NK-92 treated with Interleukin-12 subunit alpha and Interleukin-12 subunit beta, amount 100 ng/mL, for 24 hours (cell line): Measurements from ENCODE around the gene MGMT.

Experiments used
- DNase-seq: peaks from one replicate; lab custom pipeline; 2025; lab: John Stamatoyannopoulos, UW

MGMT gene

DNA sequence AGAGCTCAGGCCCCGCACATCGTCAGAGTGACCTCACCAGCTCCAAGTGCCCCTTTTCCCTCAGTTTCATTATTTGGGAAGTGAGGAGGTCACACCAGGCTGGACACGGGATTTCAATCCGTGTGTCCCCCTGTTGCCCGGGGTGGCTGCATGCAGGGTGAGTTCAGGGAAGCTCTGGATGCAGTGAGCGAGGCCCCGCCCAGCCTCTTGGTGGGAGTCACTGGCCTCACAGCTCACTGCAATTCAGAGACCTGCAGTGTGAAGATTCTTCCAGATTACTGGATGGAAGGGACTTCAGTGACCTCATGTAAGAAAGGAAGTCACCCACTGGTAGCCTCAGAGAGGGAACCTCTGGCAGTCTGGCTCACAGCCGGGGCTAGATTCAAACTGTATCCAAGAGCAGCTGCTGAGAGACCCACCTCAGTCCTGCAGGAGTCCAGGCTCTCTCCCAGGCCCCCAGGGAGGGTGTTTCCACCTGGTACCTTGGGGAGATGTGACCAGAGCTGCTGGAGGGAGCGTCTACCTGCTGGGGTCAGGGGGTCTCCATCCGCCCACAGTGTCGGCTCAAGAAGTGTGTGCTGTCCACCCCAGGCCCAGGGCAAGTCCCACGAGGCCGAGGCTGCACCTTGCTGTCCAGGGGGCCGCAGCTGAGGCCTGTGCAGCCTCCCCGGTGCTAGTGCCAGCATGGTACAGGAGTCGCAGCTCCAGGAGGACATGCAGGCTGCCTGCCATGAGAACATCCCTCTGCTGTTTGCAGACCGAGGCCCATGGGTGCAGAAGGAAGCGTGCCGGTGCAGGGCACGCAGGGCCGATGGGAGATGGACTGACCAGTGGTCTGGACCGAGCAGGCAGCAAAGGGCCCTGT, 54.4 kb downstream of the MGMT start:
- no peak for DNase-seq

DNA sequence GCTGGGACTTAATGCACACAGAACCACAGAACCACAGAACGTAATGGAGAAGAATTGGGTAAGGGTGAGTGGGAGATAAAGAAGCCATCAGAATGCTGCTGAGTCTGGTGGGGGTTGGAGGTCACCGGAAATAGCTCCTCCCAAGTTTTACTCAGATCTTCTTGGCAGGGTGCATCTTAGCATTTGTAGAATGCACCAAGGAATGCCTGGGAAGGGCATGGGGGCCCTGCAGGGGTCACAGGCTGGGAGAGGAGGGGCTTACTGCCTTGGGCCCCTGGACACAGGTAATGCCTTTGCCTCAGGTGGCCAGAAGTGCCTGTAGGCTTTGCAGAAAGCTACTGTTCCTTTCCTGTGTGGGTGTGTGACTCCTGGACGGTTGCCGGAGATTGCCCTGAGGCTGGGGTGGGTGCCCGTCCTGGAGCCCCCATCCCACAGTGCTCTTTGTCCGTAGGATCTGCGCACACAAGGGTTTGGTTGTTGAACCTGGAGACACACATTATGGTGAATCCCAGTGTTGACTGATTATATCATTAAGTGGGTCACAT, 55.1 kb downstream of the MGMT start:
- no peak for DNase-seq

DNA sequence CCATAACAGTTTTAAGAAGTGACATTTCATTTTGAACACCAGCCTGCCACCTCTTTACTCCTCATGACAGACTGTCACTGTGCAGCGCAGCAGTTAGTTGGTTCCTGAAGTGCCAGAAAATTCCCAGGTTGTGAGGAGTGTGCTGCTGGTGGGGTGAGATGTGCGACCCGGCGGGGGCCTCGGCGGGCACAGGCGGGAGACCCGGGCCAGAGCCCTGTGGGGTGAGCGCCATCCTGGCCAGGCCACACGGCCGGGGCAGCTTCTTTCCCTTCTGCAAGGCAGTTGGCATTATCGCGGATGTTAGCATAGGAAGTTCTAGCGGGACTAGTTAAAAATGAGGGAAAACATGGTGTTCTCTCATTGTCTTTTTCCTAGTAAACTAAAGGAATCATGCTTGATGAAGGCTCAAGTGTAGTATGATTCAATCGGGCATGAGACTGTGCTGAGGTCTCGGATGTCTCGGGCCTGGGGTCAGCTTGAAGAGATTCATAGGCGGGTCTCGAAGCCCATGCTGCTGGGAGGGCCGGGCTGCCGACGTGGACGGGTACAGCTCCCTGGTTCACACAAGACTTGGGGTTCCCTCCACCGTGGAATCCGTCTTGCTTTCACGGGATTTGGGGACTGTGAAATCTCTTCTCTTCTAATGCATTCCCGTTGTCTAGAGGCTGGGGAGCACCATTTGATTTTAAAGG, 56.1 kb downstream of the MGMT start:
- no peak for DNase-seq

DNA sequence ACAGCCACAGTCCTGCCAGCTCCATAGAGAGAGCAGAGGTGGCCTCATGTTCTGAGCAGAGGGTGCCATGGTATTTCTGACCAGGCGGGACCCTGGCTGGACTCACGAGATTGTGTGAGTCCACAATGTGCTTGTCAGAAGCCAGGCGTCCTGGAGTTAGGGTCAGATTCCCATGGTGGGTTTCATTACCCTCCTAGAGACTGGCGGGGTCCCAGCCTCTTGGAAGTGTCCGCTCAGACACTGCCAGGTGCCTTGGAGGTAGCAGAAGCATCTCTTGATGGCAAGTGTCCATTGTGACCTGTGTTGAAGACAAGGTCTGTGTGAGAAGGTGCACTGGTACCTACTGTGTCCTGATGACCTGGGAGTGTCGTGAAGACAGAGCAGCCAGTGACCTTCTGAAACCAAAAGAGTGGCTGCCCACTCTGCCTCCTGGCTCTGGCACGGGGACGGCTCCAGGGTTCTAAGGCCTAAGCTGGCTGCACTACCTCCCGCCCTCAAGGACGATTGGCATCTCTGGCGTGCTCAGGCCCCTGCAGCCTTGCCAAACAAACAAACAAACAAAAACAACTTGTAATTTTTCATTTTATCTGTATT, 56.8 kb downstream of the MGMT start:
- DNase-seq: no peak

DNA sequence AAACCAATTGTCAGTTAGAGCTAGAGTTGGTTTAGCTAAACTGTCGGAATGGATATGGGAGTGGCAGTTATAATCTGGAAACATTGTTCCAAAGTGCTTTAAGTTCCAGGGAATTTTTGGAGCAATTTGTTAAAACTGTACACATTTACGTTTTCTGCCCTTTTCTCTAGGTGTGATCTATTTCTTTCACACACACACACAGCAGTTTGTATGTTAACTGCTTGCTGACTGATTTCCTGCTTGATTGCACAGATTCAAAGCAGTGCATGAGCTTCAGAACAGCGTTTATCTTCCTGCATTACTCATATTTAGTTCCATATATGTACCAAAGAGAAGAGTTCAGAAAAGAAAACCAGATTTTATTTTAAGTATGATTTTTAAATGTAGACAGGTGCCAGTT, 57.9 kb downstream of the MGMT start:
- no peak for DNase-seq

DNA sequence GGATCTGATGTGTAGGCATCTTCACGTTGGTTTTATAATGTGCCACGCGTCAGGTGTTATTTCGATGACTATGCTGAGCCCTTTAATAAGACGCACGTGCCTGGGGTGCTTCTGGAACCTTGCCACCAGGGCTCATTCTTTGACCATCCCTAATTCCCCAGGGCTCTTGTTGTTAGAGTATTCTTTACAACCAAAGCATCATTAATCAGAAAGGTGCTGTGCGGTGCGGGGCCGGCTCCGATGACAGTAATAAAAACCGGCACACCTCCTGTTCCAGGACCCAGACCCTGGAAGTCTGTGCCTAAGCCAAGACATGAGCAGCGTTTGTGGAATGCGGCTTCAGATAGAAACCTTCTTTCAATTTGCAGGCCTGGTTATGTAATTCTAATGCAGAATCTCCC, 58.4 kb downstream of the MGMT start:
- no peak for DNase-seq

DNA sequence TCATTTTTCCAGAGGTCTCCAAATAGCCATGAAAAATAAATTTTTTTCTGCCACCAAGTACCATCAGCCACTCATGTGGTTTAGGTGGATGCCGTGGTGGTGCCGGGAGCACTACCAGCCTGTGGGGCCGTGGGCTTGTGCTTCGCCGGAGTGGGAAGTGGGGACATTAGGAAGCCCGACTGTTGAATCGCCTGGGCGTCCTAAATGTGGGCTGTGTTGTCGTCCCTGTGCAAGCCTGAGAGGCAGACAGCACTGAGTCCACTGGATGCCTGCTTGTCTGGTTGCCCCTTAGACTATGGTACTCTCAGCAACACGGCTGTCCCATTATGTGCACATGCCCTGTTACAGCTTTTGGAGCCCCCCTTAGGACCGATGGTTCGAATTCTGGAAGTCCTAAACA, 59.9 kb downstream of the MGMT start:
- DNase-seq: no peak

DNA sequence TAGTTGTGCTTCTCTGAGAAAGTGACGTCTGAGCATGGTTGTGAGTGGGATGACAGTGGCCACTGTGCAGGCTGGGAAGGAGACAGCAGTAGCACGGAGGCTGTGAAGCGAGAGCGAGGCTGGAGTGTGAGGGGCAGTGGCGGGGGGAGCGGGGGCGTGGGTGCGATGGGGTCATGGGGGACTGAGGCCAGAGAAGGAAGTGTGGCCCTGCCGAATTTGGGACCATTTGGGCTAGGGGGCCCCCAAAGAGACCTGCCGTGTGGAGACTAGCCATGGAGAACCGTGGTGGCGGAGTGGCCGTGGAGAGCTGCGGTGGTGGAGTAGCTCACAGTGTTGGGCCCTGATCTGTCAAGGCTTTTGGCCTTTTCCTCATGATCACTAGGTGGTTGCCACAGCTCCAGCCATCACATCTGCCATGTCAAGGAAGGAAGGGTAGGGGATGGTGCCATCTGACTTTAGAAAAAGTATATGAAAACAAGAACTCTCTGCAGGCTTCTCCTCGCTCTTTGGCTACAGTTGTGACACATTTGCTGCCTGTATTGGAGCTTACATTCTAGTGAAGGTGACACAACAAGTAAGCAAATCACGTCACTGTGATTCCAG, 61.4 kb downstream of the MGMT start:
- no peak for DNase-seq

DNA sequence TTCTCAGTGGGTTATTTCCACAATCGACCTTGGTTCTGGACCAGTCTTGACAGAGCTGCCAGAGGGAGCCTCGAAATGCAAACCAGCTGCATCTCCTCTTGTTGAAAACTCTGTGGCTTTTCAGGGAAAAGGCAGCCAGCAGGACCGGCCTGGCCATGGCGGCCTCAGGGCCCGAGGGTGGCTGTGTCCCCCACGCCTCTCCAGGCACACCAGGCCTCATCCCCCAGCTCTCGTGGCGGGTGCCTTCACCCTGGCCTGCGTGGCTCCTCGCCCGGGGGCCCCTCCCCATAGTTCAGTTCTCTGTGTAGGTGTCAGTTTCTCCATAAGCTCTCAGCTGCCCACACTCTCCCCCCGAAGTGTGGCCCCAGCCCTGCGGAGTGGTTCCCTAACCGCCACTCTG, 63.5 kb downstream of the MGMT start:
- DNase-seq: no peak

DNA sequence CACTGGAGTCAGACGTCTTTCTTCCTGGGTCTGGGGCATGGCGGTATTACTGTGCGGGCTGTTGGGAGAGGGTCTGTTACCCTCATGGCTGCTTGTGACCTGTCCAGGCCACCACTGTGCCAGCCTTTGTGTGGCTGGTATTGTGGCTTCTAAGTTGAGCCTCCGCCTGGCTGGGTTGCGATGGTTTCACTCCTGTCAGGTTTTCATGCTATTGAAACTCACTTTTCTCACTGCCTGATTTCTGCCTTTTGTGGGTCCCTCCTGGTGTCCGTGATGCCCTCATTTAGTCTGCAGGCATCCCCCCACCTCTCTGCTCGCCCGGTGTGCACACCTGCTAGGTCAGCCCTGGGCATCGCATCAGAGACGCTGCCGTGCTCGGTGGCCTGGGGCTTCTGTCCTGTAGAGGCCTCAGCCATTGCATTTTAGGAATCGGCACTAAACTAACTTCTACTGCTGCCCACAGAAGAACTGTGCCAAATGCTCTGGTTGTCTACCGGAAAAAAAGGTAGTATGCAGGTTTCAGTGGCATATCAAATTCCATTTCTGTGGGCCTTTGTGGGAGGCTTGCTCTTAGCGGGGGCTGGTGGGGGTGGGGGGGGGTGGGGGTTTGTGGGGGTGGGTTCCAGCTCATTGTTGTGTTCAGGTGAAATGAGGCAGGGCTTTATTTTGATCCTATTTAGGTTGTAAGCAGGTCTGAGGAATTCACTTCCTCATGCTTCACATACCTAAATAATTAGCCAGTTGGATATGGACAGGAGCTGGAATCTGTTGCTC, 64.3 kb downstream of the MGMT start:
- no peak for DNase-seq

DNA sequence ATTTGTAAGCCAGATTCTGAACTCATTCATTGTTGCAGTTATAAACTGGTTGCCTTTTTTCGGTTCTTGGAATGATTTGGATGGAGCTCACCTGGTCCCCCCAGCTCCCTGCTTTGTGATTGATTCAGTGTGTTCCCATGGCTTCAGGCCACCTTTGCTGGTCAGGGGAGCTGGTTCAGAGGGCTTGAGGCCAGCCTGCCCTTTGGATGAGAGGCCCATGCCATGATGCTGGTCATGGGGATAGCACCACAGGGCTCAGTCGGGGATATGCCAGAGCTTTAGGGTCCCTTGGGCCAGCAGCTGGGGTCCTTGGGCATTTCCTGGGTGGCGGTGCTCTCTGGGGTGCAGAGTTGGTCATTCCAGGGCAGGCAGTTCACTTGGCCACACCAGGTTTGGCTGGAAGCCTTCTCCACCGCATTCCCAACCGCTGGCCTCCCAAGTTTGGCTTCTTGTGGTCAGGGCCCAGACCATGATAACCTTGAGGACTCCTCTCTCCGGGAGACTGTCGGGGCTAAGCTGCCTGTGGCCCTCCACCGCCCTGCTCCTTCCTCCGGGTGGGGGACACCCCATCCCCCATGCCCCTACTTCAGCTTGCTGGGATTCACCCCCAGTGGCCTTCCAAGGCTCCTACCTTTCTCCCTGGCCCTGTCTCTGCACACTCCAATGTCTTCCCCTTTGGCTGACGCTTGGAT, 65.1 kb downstream of the MGMT start:
- no peak for DNase-seq

DNA sequence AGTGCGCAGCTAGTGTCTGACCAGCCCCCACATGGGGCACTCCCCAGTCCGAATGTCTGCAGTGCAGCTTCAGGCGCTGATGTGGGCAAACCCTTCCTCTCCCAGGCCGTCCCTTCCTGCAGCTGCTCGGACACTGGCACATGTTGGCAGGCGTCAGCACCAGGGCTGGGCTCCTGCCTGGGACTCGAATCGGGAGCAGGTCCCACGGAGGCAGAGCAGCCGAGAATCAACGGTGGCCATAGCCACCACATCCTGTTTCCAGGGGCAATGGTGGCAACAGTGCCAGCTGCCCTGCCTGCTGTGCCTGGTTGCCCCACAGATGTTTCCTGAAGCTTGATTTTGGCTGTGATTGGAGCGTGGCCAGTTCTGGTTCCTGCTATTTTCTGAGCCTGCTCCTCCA, 65.8 kb downstream of the MGMT start:
- no peak for DNase-seq

DNA sequence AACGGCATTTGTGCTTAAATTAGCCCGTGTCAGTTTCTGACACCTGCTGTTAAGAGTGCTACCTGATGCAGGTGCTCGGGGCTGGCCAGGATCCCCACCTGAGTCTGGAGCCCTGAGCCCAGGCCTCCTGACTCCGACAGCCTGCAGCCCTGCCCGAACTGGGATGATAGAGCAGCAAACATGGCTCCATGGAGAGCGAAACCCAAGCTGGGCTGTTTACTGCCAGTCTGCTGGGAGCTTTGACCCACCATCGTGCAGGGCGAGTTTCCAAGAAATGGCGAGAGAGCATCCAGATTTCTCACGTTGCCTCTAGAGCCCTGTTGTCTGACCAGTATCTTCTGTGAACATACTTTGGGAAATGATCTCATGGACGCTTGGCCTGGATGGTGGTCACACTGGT, 66.2 kb downstream of the MGMT start:
- no peak for DNase-seq

DNA sequence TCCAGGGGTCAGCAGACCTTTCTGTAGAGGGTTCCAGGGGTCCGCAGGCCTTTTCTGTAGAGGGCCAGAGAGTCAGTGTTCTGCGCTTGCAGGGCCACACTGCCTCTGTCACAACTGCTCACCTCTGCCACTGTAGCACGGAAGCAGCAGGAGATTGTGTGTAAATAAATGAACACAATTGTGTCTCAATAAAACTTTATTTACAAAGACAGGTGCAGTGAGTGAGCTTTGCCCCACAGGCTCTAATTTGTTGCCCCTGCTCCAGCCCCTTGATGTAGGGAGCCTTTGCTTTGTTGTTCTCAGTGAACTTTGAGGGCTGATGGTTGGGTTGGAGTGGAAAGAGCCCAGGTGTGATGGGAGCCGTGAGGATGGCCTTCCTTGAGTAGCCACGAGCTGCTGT, 67.8 kb downstream of the MGMT start:
- DNase-seq: no peak

DNA sequence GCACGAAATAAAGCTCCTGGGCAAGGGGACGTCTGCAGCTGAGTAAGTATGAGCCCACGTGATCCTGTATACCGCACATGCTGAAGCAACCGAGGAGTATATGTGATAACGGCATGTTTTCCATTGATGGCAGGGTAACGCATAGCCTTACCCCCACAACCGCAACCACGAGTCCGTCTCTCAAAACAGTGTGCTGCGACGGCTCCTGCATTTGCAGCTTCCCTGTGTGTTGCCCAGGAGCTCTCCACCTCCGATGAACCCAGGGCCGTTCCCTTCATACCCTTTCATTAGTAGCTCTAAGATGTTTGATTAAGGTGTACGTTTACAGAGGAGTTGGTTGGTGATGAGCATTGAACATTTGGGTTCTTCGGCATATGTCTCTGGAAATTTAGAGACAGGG, 69.3 kb downstream of the MGMT start:
- DNase-seq: no peak

DNA sequence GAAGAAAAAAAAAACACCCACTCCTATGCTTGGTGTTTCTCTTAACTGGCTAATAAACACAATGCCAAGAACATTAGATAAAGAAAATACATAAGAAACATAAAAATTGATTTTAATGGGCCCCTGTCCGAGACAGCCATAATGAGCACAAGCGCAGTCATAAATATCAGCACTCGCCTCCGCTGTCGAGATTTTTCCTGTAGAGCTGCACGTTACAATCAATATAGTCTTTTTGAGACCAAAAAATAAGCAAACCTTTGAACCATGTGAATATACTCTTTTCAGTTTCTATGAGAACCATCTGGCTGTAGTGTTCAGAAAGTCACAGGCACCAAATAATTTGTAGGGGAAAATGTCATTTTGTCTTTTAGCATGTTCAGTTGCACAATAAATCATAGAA, 70.1 kb downstream of the MGMT start:
- no peak for DNase-seq

DNA sequence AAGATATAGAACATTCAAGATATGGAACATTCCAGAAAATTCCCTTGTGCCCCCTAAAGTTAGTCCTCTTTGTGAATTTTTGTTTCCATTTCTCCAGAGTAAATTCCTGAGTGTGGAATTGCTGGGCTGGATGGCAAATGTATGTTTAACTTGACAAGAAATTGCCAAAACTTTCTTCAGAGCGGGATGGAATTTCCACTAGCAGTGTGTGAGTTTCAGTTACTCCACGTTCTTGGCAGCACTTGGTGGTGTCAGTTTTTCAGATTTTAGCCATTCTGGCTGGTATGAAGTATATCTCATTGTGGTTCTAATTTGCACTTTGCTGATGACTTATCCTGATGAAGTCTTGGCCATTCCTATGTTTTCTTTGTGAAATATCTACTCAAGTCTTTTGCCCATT, 71.2 kb downstream of the MGMT start:
- no peak for DNase-seq

DNA sequence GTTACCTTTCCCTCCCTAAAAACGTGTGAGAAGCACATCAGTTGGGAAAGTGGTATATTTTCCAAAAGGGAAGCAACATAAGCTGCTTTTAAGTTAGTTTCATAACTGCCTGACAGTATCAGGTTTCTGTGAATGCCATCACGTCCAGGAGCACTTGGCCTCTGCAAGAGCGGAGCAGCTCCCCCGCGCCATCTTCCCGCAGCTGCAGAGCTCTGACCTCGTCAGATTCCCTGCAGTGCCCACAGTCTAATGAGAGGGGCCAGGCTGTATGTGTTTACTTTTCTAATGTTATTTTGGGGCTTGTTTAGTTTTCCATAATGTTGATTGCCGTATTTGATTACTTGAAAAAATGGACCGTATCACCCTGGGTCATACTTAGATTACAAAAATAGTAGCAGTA, 74.2 kb downstream of the MGMT start:
- DNase-seq: no peak

DNA sequence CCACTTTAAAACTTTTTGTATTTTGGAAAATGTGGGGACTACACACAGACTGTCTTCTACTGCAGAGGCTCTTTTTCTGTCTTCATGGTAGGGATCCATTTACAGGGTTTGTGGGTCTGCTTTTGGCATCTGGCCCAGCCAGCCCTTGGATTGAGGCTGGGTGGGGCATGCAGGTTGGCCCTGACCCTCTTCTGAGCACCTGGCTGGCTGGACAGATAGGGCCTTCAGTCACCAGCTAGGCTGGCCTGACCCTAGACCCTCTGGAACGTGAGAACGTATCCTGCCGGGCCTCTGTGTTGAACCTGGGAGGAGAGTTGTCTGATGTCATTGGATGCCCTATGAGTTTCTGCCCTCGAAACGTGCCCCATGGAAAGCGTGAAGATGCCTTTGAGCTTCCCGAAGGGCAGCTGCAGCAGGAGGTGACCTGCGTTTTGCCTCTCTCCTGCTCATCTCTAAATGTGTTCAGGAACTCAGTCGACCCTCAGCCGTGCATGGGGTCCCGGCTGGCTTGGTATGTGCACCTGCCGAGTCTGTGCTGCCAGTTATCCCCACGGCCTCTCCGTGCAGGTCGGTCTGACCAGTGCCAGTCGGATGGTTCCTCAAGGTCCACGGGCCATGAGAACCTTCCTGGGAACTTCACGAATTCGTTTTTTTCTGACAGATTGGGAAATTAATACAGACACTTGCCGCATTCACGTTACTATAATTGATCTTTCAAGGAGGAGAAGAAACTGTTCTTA, 74.9 kb downstream of the MGMT start:
- DNase-seq: no peak

DNA sequence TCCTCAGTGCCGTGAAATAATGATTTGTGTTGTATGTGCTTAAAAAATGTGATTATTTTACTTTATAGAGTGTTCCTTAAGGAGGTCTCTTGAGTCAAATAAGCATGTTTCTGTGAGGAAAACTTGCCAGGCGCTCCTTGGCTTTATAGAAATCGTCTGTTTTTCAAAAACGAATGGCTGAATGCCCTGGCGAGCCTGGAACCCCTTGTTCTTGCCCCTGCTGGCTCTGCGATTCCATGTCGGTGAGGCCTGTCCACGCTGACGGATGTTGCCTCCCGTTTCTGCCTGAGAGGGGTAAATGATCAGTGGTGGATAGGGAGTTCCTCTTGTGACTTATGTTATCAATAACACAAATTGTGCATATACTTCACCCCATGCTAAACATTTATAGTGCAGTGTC, 75.5 kb downstream of the MGMT start:
- DNase-seq: no peak
